HepG2 (cell line): ENCODE data around the gene SLC29A2. TPM values are rescaled to one million over a fixed set of nuclear protein-coding genes. Genes with fewer than 3 reads are reported as not detected.

ENCODE experiments used
- CBFB ChIP-seq: sonication (generic); formaldehyde crosslinking; IDR thresholded peaks from 2 replicates; pipeline ENCODE4 v1.4.0; 2020; ENCODE audit warnings: missing genetic modification reagents
- EED ChIP-seq: sonication (generic); formaldehyde crosslinking; IDR thresholded peaks from 2 replicates; pipeline ENCODE4 v1.5.0; 2020; ENCODE audit warnings: mild to moderate bottlenecking, missing genetic modification reagents
- GABPB1 ChIP-seq: IDR thresholded peaks from 2 replicates; pipeline ENCODE4 v1.6.1; 2016; ENCODE audit warnings: mild to moderate bottlenecking, missing genetic modification reagents, moderate library complexity, missing compliant biosample characterization
- HDAC2 ChIP-seq: sonication (generic); formaldehyde crosslinking; IDR thresholded peaks from 2 replicates; pipeline ENCODE4 v1.4.0; 2020; ENCODE audit warnings: missing genetic modification reagents
- HES4 ChIP-seq: sonication (generic); formaldehyde crosslinking; IDR thresholded peaks from 2 replicates; pipeline ENCODE4 v1.9.0; 2021; ENCODE audit warnings: mild to moderate bottlenecking, missing genetic modification reagents, borderline replicate concordance
- HOXD1 ChIP-seq: sonication (generic); formaldehyde crosslinking; IDR thresholded peaks from 2 replicates; pipeline ENCODE4 v1.5.0; 2020; ENCODE audit warnings: missing genetic modification reagents
- MAZ ChIP-seq, 2 experiments: sonication (generic) in 1 of 2; formaldehyde crosslinking in 1 of 2; IDR thresholded peaks; 2 replicates each; pipeline versions ENCODE4 v1.5.0 to v1.6.1; 2012 to 2020; ENCODE audit warnings: low read depth in 2 of 2, mild to moderate bottlenecking in 2 of 2, borderline replicate concordance in 1 of 2, improper control_type of control experiment in 1 of 2, low read length in 1 of 2, missing genetic modification reagents in 1 of 2, moderate library complexity in 1 of 2
- NFE2L1 ChIP-seq: sonication (generic); formaldehyde crosslinking; IDR thresholded peaks from 2 replicates; pipeline ENCODE4 v1.4.0; 2020; ENCODE audit warnings: missing genetic modification reagents, mild to moderate bottlenecking, borderline replicate concordance
- PHF20 ChIP-seq: sonication (generic); formaldehyde crosslinking; IDR thresholded peaks from 2 replicates; pipeline ENCODE4 v1.5.0; 2020; ENCODE audit warnings: mild to moderate bottlenecking, missing genetic modification reagents
- RFXAP ChIP-seq: sonication (generic); formaldehyde crosslinking; IDR thresholded peaks from 2 replicates; pipeline ENCODE4 v1.4.0; 2020; ENCODE audit warnings: missing genetic modification reagents, borderline replicate concordance
- SPEN ChIP-seq: sonication (generic); formaldehyde crosslinking; IDR thresholded peaks from 2 replicates; pipeline ENCODE4 v1.5.1; 2020; ENCODE audit warnings: low read depth, mild to moderate bottlenecking, missing genetic modification reagents
- TBX2 ChIP-seq: sonication (generic); formaldehyde crosslinking; IDR thresholded peaks from 2 replicates; pipeline ENCODE4 v1.5.0; 2020; ENCODE audit warnings: missing genetic modification reagents, mild to moderate bottlenecking, borderline replicate concordance
- ZBTB7B ChIP-seq: sonication (generic); formaldehyde crosslinking; IDR thresholded peaks from 2 replicates; pipeline ENCODE4 v1.4.0; 2020; ENCODE audit warnings: missing genetic modification reagents
- ZFX ChIP-seq: sonication (generic); formaldehyde crosslinking; IDR thresholded peaks from 2 replicates; pipeline ENCODE4 v1.4.0; 2020; ENCODE audit warnings: mild to moderate bottlenecking, low read depth, missing genetic modification reagents, moderate library complexity
- ZFY ChIP-seq: sonication (generic); formaldehyde crosslinking; IDR thresholded peaks from 2 replicates; pipeline ENCODE4 v1.4.0; 2020; ENCODE audit warnings: missing genetic modification reagents
- ZNF136 ChIP-seq: sonication (generic); formaldehyde crosslinking; IDR thresholded peaks from 2 replicates; pipeline ENCODE4 v1.8.1; 2022; ENCODE audit warnings: low read depth, mild to moderate bottlenecking, moderate library complexity, missing genetic modification reagents
- ZNF33B ChIP-seq: sonication (generic); formaldehyde crosslinking; IDR thresholded peaks from 2 replicates; pipeline ENCODE4 v1.5.1; 2020; ENCODE audit warnings: mild to moderate bottlenecking, missing genetic modification reagents
- ZNF570 ChIP-seq: sonication (generic); formaldehyde crosslinking; IDR thresholded peaks from 2 replicates; pipeline ENCODE4 v1.4.0; 2020; ENCODE audit warnings: mild to moderate bottlenecking, missing genetic modification reagents, borderline replicate concordance
- ZSCAN20 ChIP-seq: sonication (generic); formaldehyde crosslinking; IDR thresholded peaks from 2 replicates; pipeline ENCODE4 v1.4.0; 2020; ENCODE audit warnings: missing genetic modification reagents, mild to moderate bottlenecking, borderline replicate concordance
- ZSCAN31 ChIP-seq: sonication (generic); formaldehyde crosslinking; IDR thresholded peaks from 2 replicates; pipeline ENCODE4 v1.5.0; 2020; ENCODE audit warnings: low read depth, mild to moderate bottlenecking, missing genetic modification reagents
- polyA plus RNA-seq, 8 experiments: library from polyadenylated mRNA; depleted of rRNA in 3 of 8; stranded (reverse) in 7 of 8; unstranded in 1 of 8; fragments of >200 nt; fragmentation: Illumina TruSeq in 4 of 8; extraction: Trizol in 4 of 8; gene quantifications; 2 replicates each; pipeline versions ENCODE4 v1.2.1 to v1.2.3, GENCODE V29; 2011 to 2016; ENCODE audit warnings: low read depth in 4 of 8, missing spikeins in 1 of 8, mixed read lengths in 1 of 8; ENCODE audit not compliant: insufficient read depth in 1 of 8
- total RNA-seq, 5 experiments: library from RNA; depleted of rRNA; stranded (reverse); fragments of >200 nt; fragmentation: Illumina TruSeq; extraction: Trizol; gene quantifications; 2 replicates each; pipeline ENCODE4 v1.2.3, GENCODE V29; 2016; ENCODE audit warnings: low read depth in 1 of 5
- TF ChIP-seq, protein P1 (sequence below): sonication (generic); formaldehyde crosslinking; IDR thresholded peaks from 2 replicates; pipeline ENCODE4 v1.4.0; 2020; ENCODE audit warnings: missing genetic modification reagents
- TF ChIP-seq, protein P2 (sequence below): sonication (generic); formaldehyde crosslinking; IDR thresholded peaks from 2 replicates; pipeline ENCODE4 v1.5.1; 2020; ENCODE audit warnings: missing genetic modification reagents, mild to moderate bottlenecking, borderline replicate concordance

The SLC29A2 gene
- total and polyA plus RNA-seq, 2 of the 13 experiments (the other 11 are each of a cell fraction or from before 2014, with no cell fraction given) = 0.63 to 0.66 TPM

DNA sequence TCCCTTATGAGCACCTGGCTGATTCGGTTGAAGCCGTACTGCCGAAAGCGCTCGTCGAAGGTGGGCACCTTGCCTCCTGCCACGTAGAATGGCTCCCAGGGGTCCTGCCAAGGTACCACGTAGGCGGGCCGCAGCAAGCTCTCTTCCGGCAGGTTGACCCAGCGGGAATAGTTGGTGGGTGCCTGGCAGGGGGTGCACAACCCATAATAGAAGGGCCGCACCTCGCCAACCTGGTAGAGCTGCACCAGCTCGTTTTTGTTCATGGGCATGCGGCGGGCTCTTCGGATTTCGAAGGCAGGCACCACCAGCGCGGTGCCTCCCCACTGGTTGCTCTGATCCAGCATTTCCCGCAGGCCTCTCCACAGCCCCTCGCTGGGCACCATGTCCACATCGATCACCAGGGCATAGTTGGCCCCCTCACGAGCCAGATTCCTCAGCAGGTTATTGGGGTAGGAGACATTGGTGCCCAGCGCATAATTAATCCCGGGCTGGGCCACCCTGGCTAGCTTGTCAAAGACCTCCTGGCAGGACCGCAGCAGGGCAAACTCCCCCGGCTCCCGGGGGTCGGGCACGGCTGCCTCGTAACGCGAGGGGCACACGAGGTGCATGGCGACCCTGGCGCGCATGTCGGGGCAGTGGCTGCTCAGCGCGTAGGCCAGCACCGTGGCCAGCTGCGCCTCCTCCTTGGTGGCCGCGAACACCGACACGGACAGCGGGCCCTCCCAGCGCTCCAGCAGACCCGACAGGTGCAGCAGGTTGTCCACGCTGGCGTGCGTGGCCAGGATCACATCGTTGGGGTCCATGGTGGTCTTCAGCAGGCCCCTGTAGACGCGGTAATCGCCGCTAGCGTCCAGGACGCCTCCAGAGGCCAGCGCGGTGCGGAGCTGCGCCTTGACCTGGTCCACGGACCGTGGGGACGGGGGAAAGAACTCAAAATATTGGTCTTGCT lies 24.8 kb downstream of the SLC29A2 start (continued):
- TF ChIP-seq HDAC2 (CRISPR knock-in tag) (peak; percentile 5), MAZ (IDR thresholded peaks at IDR 0.05; ENCODE audit: borderline replicate concordance, low read depth, low read length) (no peak), MAZ (CRISPR knock-in tag; IDR thresholded peaks at IDR 0.05; ENCODE audit: low read depth) (peak; percentile 61; the same call in 1 of the 2 replicates), PHF20 (CRISPR knock-in tag) (peak; percentile 26; the same call in 1 of the 2 replicates), GABPB1 (CRISPR knock-in tag) (peak; percentile 54; the same call in 1 of the 2 replicates), SPEN (CRISPR knock-in tag) (peak; percentile 61; the same call in 1 of the 2 replicates), HES4 (CRISPR knock-in tag) (peak; percentile 56; the same call in 1 of the 2 replicates), ZFY (CRISPR knock-in tag) (0 out of 2 replicates have a peak, but pooled peaks have one; percentile 60), HOXD1 (CRISPR knock-in tag) (no peak), NFE2L1 (CRISPR knock-in tag) (no peak), ZBTB7B (CRISPR knock-in tag) (peak; percentile 85; the same call in 1 of the 2 replicates), ZNF136 (CRISPR knock-in tag) (peak; percentile 46; the same call in 1 of the 2 replicates), ZNF570 (CRISPR knock-in tag) (no peak), TBX2 (peak; percentile 58), CBFB (CRISPR knock-in tag) (peak; percentile 78), ZSCAN31 (CRISPR knock-in tag) (peak; percentile 59; the same call in 1 of the 2 replicates), ZNF33B (CRISPR knock-in tag) (0 out of 2 replicates have a peak, but pooled peaks have one; percentile 56), EED (peak; percentile 37), ZSCAN20 (peak; percentile 51; the same call in 1 of the 2 replicates), RFXAP (CRISPR knock-in tag) (peak; percentile 47; the same call in 1 of the 2 replicates), ZFX (0 out of 2 replicates have a peak, but pooled peaks have one; percentile 37)
- TF ChIP-seq, protein P1, sequence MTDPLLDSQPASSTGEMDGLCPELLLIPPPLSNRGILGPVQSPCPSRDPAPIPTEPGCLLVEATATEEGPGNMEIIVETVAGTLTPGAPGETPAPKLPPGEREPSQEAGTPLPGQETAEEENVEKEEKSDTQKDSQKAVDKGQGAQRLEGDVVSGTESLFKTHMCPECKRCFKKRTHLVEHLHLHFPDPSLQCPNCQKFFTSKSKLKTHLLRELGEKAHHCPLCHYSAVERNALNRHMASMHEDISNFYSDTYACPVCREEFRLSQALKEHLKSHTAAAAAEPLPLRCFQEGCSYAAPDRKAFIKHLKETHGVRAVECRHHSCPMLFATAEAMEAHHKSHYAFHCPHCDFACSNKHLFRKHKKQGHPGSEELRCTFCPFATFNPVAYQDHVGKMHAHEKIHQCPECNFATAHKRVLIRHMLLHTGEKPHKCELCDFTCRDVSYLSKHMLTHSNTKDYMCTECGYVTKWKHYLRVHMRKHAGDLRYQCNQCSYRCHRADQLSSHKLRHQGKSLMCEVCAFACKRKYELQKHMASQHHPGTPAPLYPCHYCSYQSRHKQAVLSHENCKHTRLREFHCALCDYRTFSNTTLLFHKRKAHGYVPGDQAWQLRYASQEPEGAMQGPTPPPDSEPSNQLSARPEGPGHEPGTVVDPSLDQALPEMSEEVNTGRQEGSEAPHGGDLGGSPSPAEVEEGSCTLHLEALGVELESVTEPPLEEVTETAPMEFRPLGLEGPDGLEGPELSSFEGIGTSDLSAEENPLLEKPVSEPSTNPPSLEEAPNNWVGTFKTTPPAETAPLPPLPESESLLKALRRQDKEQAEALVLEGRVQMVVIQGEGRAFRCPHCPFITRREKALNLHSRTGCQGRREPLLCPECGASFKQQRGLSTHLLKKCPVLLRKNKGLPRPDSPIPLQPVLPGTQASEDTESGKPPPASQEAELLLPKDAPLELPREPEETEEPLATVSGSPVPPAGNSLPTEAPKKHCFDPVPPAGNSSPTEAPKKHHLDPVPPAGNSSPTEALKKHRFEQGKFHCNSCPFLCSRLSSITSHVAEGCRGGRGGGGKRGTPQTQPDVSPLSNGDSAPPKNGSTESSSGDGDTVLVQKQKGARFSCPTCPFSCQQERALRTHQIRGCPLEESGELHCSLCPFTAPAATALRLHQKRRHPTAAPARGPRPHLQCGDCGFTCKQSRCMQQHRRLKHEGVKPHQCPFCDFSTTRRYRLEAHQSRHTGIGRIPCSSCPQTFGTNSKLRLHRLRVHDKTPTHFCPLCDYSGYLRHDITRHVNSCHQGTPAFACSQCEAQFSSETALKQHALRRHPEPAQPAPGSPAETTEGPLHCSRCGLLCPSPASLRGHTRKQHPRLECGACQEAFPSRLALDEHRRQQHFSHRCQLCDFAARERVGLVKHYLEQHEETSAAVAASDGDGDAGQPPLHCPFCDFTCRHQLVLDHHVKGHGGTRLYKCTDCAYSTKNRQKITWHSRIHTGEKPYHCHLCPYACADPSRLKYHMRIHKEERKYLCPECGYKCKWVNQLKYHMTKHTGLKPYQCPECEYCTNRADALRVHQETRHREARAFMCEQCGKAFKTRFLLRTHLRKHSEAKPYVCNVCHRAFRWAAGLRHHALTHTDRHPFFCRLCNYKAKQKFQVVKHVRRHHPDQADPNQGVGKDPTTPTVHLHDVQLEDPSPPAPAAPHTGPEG (CRISPR knock-in tag) = 0 out of 2 replicates have a peak, but pooled peaks have one; percentile 12
- TF ChIP-seq, protein P2, sequence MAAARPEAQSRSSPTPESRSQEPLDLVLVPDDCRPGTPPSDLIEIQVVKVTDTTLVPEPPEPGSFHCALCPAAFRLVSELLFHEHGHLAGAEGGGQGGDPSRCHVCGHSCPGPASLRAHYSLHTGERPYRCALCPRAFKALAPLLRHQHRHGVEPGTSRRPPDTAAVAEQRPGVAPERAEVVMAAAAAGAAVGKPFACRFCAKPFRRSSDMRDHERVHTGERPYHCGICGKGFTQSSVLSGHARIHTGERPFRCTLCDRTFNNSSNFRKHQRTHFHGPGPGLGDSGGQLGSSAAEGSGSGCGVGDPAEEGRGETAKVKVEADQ (CRISPR knock-in tag) = no peak
